Activated CD8-positive, alpha-beta memory T cell treated with anti-CD3 and anti-CD28 coated beads for 36 hours (primary cell): Measurements from ENCODE around the gene F8. TPM values are rescaled to one million over a fixed set of nuclear protein-coding genes. Genes with fewer than 3 reads are reported as not detected.

ENCODE experiments used
- CTCF ChIA-PET: fragments of 350-600 bp; sonication (Branson Sonifier 250); formaldehyde crosslinking; loops from one replicate; lab custom pipeline; 2021; ENCODE audit warnings: antibody characterized with exemption; lab: Charles Lee
- POLR2A ChIA-PET: fragments of 350-600 bp; sonication (Branson Sonifier 250); formaldehyde crosslinking; loops from one replicate; lab custom pipeline; 2021; ENCODE audit warnings: antibody characterized with exemption; lab: Charles Lee
- total RNA-seq, 2 experiments: library from RNA; stranded (reverse); gene quantifications; one replicate each; pipeline ENCODE4 v1.2.3, GENCODE V29; 2021

Gene F8
- 10 to 100 TPM; 10.1 to 10.2 TPM for total RNA-seq

GRCh38 chrX:155022585-155022984, at the start of gene F8:
Gene F8, minus strand, starts transcription at chrX:155022723. Its CDS starts 171 bp downstream, at chrX:155022552.
- CTCF ChIA-PET: no interaction called here
- POLR2A ChIA-PET: no interaction called here

- POLR2A ChIA-PET: interaction anchor here (0.9 kb wide), 1 partner anchor 45 kb away, joined by 3 read pairs; the partner anchor contains the start of gene FUNDC2
- CTCF ChIA-PET: no interaction called here
Observed at GRCh38 chrX:155071694-155072280, 49.3 kb upstream of the F8 start.

- ChIA-PET CTCF (no interaction called here), POLR2A (interaction anchor here (0.9 kb wide), 2 partner anchors 9 to 44 kb away, joined by 3 read pairs; partner anchors contain the start of gene FUNDC2)
Observed at GRCh38 chrX:155070975-155071693, 48.6 kb upstream of the F8 start, which contains the start of the genes BRCC3, CMC4 and MTCP1. Gene BRCC3, plus strand, starts transcription at chrX:155071508. Its CDS starts 20 bp downstream, at chrX:155071528. Gene CMC4, minus strand, starts transcription at chrX:155071136. Its CDS starts 7,113 bp downstream, at chrX:155064023. Gene MTCP1, minus strand, starts transcription at chrX:155071136. Its CDS starts 5,126 bp downstream, at chrX:155066010.

- ChIA-PET POLR2A (interaction anchor here (0.9 to 1.3 kb wide), 2 partner anchors 9 to 44 kb away, joined by 3 read pairs; partner anchors contain the start of gene FUNDC2), CTCF (no interaction called here)
Observed at GRCh38 chrX:155070663-155070974, 48.1 kb upstream of the F8 start.

GRCh38 chrX:155070038-155070437, 47.5 kb upstream of the F8 start:
- CTCF ChIA-PET: no interaction called here
- POLR2A ChIA-PET: interaction anchor here (0.9 to 1.3 kb wide), 2 partner anchors 8 to 43 kb away, joined by 3 read pairs; partner anchors contain the start of gene FUNDC2

GRCh38 chrX:155069414-155069813, 46.9 kb upstream of the F8 start:
- CTCF ChIA-PET: no interaction called here
- POLR2A ChIA-PET: interaction anchor here (1.3 kb wide), 1 partner anchor 43 kb away, joined by 3 read pairs; the partner anchor contains the start of gene FUNDC2

- CTCF ChIA-PET: no interaction called here
- POLR2A ChIA-PET: no interaction called here
Observed at GRCh38 chrX:155068165-155068564, 45.6 kb upstream of the F8 start.

- CTCF ChIA-PET: no interaction called here
- POLR2A ChIA-PET: no interaction called here
Observed at GRCh38 chrX:155065035-155065734, 42.7 kb upstream of the F8 start.

- POLR2A ChIA-PET: interaction anchor here (0.7 kb wide), 1 partner anchor 9 kb away, joined by 3 read pairs; no protein-coding TSS in a partner anchor
Observed at GRCh38 chrX:155061760-155062159, 39.2 kb upstream of the F8 start.

GRCh38 chrX:155056877-155057792, 34.6 kb upstream of the F8 start:
- CTCF ChIA-PET: interaction anchor here (0.9 to 2.8 kb wide), 6 partner anchors 8 to 139 kb away, joined by 3 to 8 read pairs (median 4); no protein-coding TSS in a partner anchor
- POLR2A ChIA-PET: no interaction called here

More at GRCh38 chrX:155061760-155062159, 39.2 kb upstream of the F8 start:
- CTCF ChIA-PET: interaction anchor here (1.4 kb wide), 1 partner anchor 25 kb away, joined by 3 read pairs; no protein-coding TSS in a partner anchor

GRCh38 chrX:155056471-155056870, 33.9 kb upstream of the F8 start:
- POLR2A ChIA-PET: no interaction called here
- CTCF ChIA-PET: interaction anchor here (0.9 to 2.8 kb wide), 6 partner anchors 7 to 139 kb away, joined by 3 to 8 read pairs (median 4); no protein-coding TSS in a partner anchor

- ChIA-PET CTCF (no interaction called here), POLR2A (no interaction called here)
Observed at GRCh38 chrX:155055494-155055893, 33.0 kb upstream of the F8 start.

GRCh38 chrX:155054255-155054654, 31.7 kb upstream of the F8 start:
- POLR2A ChIA-PET: no interaction called here
- CTCF ChIA-PET: no interaction called here

GRCh38 chrX:155053656-155054055, 31.1 kb upstream of the F8 start:
- POLR2A ChIA-PET: no interaction called here
- CTCF ChIA-PET: no interaction called here

GRCh38 chrX:155052738-155053498, 30.4 kb upstream of the F8 start:
- CTCF ChIA-PET: no interaction called here
- POLR2A ChIA-PET: no interaction called here

GRCh38 chrX:155048977-155049619, 26.6 kb upstream of the F8 start:
- CTCF ChIA-PET: interaction anchor here (1.0 kb wide), 1 partner anchor 8 kb away, joined by 3 read pairs; no protein-coding TSS in a partner anchor
- POLR2A ChIA-PET: no interaction called here

- ChIA-PET POLR2A (no interaction called here), CTCF (no interaction called here)
Observed at GRCh38 chrX:155046811-155047528, 24.4 kb upstream of the F8 start.
